GM21528 (cell line): ENCODE data around the gene ADAMTS2.

Experiments
- ATAC-seq: cut with Tn5 transposase; IDR thresholded peaks from one replicate; pipeline ENCODE4 v1.9.1; 2021; ENCODE audit warnings: mild to moderate bottlenecking, moderate library complexity; ENCODE audit not compliant: unreplicated experiment, low FRiP score

ADAMTS2 gene

DNA sequence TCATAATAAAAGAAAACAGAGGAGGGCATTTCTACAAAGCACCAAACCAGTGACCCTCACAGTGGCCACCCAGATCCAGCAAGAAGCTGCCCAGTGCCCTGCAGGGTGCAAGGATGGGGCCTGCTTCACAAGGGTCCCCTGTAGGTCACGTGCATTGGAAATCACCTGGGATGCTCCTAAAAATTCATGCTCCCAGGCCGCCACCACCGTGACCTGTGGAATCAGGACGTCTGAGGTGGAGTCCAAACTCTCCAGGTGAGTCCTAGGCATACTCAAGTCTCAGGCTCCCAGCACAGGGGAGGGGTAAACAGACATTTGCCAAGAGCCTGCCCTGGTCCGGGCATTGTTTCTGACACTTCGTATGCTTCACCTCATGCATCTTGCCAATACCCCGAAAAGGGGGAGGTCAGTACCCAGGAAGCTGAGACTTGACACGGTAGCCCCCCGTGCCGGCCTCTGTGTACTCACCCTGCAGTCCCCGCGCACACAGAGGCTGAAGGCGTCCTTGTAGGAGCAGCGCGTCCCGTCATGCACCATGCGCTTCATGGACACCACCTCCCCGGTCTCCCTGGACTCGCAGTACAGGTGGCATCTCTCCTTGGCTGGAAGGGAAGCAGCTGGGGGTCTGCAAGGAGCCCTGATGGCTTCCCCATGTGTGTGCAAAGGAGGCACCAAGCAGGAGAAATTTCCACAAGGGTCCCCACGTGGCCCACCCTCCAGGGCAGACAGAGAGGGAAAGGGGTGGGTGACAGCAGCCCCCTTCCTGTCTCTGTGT lies 209.6 kb downstream of the ADAMTS2 start:
- ATAC-seq = no peak

DNA sequence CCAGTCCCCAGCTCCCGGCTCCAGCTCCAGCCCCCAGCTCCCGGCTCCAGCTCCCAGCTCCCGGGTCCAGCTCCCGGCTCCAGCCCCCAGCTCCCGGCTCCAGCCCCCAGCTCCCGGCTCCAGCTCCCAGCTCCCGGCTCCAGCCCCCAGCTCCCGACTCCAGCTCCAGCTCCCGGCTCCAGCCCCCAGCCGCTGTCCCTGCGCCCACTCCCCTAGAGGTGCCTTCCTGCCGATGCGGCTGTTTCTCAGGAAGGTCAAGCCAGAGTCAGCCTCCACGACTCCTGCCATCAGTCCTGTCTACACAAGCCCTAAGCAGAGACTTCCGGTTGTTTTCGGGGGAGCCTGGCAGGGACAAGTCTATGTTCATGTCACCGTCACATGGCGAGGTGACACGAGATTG lies 210.3 kb downstream of the ADAMTS2 start:
- ATAC-seq = no peak

DNA sequence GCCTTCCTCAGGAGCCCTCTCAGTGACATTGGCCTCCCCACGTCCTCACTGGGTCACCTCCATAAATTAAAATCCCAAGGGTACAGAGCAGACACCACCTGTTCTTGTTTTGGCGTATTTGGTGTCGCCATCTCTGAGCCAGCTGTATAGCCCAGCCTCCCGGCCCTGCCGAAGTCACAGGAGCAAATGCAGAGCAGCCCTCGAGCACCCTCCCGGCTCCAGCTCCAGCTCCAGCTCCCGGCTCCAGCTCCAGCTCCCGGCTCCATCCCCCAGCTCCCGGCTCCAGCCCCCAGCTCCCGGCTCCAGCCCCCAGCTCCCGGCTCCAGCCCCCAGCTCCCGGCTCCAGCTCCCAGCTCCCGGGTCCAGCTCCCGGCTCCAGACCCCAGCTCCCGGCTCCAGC lies 210.8 kb downstream of the ADAMTS2 start:
- ATAC-seq = no peak

DNA sequence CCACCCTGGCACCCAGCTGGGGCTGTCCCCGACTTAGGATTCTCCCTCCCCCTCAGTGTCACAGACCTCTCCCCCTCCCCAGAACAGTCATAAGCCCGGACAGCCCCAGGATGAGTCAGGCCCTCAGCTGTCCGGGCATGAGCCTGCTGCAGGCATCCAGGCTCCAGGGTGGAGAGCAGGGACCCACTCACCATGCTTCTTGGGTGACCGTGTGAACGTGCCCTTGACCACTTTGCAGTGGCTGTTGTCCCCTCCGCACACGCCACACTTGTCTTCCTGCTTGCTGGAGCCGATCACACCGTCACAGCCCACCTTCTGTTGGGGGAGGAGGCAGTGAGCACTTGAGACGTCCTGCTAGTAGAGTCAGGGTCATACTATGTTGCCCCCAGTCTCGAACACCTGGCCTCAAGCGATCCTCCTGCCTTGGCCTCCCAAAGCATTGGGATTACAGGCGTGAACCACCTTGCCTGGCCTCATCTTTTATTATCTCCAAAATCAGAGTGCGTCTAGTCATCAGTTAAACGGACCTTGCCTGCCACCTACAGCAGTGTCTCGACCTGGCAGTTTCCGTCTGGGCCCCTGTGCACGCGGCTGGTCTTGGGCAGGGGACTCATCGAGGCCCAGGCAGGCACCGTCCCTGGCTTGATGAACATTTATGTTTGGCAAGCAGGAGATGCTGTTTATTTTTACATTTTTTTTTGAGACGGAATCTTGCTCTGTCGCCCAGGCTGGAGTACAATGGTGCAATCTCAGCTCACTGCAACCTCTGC lies 212.5 kb downstream of the ADAMTS2 start:
- ATAC-seq = no peak

DNA sequence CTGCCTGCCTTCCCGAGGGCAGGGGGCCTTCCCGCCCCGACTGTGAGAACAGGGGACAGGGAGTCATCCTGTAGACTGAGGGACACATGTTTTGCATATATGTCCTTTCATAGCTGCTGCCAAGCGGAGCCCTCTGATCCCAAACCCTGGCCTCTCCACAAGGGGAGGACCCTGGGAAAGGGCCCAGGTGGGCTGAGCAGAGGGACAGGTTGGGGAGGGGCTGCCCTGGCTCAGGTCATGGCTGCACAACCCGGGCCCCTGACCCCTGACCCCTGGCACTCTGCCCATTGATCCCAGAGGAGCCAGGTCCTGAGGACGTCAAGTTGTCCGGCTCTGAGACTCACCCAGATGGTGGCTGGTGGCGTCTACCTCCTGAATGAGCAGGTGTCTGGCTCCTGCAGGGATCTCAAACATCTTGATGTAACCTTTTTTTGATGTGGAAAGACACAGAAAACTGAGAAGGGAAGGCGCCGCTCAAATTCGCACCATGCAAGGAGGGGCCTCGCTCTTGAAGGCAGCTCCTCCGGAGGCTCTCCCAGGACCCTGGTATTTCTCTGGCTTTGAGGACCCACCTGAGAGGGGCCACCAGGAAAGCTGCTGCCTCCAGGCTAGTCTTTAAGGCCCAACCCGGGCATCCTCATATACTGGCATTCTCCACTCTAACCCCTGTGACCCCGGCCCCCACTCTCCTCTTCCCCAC lies 213.2 kb downstream of the ADAMTS2 start:
- ATAC-seq = no peak

DNA sequence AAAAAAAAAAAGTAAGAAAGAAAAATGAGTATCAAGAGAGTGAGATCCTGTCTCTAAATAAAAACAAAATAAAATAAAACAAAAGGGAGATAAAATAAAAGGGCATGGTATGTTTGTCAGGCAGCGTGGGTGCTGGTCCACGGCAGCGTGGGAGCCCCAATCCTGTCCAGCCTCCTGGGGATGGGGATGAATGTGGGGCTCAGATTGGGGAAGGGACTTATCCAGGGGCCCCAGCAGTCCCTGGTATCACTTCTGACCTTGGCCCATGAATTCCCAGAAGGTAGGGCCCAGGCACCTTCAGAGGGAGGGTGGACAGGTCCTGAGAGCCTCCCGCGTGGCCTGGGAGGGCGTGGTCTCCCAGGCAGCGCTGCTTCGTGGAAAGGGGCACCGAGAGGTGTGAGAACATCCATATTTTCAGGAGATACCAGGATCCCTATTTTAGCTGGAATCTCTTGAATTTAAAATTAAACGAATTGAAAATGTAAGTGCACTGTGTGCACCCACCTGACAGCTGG lies 213.9 kb downstream of the ADAMTS2 start:
- no peak for ATAC-seq

DNA sequence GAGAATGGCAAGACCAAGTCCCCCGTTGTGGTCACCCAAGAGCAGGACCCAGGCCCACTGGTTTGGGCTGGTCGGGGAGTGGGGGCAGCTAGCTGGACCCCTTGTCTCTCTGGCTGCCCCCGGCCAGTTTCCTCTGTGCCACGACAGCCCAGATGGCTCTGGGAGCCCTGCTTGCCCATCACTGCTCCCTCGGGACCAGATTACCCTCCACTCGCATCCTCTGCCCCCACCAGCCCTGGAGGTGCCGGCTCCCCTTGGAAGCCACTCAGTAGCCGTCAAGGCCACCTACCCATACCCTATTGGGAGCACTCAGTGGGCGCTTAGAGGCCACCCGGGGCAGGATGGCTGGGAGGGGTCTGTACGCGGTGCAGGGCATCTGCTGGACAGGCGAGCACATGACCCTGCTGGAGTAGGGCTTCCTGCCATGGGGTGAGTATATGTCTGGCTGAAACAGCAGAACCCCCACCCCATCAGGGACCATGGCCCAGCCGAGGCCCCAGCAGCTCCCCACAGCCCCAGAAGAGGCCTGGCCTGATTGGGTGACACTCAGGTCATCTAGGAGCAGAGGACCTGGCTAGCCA lies 215.1 kb downstream of the ADAMTS2 start:
- ATAC-seq = no peak

DNA sequence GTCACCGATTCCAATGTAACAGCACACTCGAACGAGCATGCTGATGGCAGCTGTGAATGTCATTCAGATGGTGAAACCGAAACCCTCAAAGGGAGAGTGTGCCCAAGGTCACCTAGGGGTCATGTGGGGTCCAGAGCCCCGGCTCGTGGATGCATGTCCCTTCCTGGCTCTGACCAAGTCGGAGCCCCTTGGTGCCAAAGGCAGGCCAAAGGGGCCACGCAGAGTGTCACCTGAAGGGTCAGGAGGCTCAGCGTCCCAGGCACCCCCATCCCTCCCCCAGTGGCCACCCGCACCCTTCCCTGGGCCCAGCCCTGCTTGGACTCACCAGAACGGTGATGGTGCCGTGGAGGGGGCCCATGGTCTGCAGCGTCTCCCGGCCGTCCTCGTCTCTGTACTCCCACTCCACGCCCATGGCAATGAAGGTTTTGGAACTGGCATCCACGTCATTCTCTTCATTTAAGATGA lies 215.6 kb downstream of the ADAMTS2 start:
- ATAC-seq = no peak

DNA sequence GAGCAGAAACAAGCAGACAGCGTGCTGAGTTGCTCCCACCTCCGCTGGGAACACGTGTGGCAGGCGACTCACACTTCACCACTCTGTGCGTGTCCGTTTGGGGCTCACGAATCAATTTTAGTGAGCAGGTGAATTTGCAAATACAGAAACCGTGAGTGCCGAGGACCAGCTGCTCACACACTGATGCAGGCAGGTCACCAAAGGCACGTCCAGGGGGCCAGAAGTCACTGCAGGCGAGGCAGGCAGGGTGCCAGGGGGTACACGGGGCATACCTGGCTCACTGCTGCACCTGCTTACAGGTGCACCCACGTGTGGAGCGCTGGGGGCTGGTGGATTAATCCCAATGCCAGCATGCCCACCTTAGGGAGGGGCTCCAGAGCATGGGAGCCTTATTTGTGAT lies 216.3 kb downstream of the ADAMTS2 start:
- ATAC-seq = no peak

DNA sequence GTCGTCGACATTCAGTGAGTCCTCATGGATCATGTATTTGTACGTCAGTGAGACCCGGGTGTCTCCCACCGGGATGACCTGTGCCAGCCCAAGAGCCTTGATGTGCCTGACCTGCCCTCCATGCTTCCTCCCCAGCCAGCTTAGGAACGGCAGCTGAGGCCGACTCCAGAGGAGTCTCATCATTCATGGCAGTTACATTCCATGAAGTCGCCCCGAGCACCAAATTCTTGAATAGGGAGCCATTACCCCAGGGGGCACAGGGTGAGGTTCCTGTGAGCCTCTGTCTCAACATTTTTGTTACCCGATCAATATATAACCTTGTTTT lies 217.3 kb downstream of the ADAMTS2 start:
- ATAC-seq = no peak

DNA sequence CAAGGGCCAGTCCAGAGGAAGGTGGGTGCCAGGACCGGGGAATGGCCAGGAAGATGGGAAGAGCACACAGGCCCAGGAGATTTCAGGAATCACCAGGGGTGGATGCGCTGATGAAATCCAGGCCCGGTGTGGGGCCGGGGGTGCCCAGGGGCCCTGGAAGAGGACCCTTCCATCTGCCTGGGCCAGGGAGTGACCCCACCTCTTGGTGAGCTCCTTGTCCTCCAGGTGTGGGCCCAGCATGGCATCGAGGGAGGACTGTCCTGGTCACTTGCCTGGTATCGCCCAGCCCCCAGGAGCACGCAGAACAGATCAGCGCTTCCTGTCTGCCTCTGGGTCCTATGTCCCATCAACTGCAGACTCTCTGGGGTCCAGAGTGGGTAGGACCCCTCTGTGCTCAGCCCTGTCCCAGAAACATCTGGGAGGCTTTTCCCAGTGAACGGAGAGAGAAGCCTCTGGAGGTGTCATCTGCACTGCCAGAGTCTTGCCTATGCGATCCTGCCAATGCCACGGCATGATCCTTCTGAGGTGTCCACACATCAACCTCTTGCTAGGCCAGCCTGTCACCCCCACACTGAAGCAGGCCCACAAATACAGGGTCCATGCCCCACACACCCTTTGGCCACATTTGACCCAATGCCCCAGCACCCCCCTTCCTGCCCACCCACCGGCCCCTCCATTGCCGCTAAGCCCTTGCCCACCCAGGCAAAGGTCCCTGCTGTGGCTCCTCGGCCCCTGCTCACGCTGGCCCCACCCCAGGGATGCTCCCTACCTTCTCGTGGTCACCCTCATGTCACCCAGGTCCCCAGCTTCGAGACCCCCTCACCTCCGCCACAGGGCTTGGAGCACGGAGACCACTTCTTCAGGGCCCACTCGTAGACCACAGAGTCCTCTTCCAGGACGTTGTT lies 217.9 kb downstream of the ADAMTS2 start:
- ATAC-seq = no peak

DNA sequence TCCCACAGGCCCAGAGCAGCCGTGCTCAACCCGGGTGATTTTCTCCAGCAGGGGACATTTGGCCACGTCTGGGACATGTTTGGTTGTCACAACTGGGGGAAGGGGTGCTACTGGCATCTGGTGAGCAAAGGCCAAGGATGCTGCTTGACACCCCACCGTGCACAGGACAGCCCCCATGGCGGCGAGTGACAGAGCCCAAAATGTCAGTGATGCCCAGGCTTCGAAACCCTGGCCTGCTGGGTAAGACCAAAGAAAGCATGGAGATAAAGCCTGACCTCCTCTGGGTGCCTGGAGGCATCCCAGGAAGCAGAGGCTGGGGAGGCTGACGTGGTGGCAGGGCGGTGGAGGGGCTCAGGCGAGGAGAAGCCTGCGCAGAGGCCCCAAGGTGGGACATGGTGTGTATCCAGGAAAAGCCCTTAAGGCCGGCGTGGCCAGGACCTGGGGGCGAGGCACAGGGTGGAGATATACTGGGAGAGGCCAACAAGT lies 218.7 kb downstream of the ADAMTS2 start:
- no peak for ATAC-seq

DNA sequence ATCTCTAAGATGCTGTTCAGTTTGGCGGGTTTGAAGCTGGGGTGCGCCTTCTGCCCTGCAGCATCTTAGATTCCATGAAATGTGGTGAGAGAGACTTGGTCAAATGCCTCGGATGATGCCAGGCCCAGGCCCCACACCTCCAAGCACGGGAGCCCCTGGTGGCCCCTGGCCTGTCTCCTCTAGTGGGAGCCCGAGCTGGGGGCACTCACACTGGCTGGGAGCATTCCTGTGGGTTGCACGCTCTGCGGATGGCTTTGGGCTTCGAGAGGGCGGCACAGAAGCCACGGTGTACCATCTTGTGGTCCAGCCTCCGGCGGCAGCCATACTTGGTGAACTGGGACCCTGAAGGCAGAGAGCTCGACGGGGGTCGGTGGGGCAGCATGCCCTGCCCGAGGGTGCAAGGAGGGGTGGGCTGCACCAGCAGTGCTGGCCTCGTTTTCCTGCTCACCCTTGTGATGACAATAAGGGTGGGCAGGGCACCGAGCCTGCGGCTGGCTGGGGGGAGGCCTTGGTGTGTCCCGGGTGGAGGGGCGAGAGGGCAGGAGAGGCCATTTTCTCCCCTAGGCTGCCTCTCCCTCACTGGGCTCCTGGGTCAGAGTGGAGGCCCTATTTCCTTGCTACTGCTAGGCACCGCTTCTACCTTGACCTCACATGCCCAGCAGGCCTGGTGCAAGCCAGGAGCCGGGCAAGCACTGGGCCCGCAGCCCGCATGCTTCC lies 219.3 kb downstream of the ADAMTS2 start:
- no peak for ATAC-seq

DNA sequence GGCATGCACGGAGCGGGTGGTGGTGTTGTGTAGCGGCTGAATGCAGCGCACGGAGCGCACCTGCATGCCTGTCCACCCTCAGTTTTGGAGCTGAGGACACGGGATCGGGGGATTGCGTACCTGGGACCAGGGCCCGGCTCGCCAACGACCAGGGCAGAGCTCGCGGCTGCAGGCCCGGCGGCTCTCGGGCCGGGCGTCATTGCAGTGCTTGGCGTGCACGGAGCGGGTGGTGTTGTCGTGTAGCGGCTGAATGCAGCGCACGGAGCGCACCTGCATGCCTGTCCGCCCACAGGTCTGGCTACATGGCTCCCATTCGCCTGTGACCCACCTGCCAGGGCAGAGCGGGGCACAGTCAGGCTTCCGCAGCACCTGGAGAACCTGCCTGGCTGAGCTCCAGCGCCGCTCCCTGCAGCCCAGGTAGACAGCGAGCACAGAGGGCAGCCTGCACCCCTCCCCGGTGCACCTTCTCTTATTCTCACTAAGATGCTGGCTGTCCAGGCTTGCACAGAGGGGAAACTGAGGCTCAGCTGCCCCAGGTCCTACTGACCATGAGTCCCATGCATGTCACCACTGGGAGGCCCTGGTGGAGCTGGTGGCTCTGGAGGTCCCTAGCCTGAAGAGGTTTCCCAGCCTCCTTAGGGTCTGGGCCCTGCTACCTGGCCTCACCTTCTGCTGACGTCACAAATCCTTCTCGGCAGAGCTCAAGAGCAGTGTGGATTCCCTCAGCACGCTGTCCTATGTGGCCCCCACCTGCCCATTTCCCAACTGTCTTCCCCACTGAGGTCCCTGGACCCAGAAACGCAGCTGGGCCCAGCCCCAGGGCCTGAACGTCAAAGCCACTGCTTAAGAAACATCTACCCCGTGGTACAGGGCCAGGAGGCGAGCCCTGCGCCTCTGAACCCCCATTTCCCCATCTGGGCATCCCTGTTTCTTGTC lies 220.1 kb downstream of the ADAMTS2 start:
- ATAC-seq = no peak

DNA sequence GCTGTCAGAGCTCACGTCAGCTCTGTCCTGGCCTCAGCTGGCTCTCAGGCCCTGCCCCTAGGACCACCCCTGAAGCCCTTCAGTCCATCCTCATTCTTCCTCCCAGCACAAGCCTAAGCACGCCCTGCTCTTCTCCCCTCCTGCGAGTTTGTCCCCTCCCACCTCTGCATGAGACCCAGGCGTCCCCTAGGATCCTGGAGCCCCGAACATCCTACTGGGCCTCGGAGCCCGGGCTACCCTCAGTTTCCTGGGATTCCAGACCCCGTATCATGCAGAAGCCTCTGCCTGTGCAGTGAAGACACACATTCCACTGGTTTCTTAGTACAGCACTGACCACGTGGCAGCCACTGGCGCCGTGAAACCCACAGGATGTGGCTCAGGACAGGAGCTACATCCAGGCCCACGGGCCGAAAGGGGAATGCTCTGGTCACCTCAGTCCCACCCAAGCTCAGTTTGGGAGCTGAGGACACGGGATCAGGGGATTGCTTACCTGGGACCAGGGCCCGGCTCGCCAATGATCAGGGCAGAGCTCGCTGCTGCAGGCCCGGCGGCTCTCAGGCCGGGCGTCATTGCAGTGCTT lies 220.9 kb downstream of the ADAMTS2 start:
- no peak for ATAC-seq

DNA sequence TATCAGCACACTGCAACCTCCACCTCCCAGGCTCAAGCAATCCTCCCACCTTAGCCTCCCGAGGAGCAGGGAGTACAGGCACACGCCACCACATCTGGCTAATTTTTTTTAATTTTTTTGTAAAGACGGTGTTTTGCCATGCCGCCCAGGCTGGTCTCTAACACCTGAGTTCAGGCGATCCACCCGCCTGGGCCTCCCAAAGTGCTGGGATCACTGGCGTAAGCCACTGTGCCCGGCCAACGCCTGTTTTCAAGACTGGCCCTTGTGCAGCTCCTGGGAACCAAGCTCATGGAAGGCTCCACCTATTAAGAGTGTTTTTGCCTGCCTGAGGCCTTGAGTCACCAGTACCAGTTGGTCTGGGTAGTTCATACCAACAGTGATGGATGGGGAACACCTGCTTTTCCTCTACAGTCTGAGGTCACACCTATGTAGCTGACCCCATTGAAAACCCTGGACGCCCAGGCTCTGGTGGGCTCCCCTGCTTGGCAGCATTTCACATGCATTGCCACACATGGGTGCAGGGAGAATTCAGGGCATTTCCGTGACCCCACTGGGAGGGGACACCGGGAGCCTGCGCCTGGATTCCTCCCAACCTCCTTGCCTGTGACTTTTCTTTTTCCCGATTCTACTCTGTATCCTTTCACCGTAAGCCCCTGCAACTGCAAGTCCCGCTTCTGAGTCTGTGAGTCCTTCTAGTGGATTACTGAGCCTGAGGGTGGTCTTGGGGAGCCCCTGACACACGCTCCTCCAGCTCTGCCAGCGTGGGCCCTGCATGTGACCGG lies 221.6 kb downstream of the ADAMTS2 start:
- ATAC-seq = no peak

DNA sequence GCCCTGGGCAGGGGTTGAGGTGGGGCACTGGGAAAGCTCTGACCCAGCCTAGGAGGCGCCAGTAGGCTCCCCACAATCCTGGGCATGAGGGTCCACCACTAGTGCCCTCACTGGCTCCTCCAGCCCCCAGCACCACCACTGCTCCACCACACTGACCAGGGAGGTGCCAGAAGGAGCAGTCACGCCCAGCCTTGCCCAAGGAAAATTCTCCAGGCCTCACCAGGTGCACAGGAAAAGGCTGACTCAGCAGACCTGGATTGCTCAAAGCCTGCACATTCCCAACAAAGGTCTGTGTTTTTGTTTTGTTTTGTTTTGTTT lies 222.2 kb downstream of the ADAMTS2 start:
- ATAC-seq = no peak
